ENCODE measurements around the gene PNPLA8.
"Not testable (repeated sequence)": the region's sequence is repeated elsewhere in the genome, so short reads cannot be mapped to it uniquely, and the experiment has no call there.

The PNPLA8 gene

DNA sequence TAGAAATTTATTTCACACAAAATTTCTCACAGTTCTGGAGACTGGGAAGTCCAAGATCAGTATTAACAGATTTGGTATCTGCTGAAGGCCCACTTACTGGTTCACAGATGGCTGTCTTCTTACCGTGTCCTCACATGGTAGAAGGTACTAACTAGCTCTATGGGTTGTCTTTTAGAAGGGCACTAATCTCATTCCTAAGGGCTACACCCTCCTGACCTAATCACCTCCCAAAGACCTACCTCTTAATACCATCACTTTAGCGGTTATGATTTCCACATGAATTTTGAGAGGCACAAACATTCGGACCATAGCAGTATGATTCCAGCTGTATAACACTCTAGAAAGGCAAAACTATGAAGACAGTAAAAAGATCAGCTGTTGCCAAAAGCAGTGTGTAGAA lies 8.0 kb downstream of the PNPLA8 start:
- DNase-seq (ENCODE audit: low read depth) = no peak
- TF ChIP-seq MYC (IDR thresholded peaks at IDR 0.05; ENCODE audit: low read depth, low read length) = no peak
- TF ChIP-seq, protein P1, sequence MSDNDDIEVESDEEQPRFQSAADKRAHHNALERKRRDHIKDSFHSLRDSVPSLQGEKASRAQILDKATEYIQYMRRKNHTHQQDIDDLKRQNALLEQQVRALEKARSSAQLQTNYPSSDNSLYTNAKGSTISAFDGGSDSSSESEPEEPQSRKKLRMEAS (IDR thresholded peaks at IDR 0.05; ENCODE audit: low read depth, low read length) = no peak
- TF ChIP-seq, protein P2, sequence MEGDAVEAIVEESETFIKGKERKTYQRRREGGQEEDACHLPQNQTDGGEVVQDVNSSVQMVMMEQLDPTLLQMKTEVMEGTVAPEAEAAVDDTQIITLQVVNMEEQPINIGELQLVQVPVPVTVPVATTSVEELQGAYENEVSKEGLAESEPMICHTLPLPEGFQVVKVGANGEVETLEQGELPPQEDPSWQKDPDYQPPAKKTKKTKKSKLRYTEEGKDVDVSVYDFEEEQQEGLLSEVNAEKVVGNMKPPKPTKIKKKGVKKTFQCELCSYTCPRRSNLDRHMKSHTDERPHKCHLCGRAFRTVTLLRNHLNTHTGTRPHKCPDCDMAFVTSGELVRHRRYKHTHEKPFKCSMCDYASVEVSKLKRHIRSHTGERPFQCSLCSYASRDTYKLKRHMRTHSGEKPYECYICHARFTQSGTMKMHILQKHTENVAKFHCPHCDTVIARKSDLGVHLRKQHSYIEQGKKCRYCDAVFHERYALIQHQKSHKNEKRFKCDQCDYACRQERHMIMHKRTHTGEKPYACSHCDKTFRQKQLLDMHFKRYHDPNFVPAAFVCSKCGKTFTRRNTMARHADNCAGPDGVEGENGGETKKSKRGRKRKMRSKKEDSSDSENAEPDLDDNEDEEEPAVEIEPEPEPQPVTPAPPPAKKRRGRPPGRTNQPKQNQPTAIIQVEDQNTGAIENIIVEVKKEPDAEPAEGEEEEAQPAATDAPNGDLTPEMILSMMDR (IDR thresholded peaks at IDR 0.05; ENCODE audit: low read depth, low read length) = no peak
- no peak for TF ChIP-seq POLR2A (IDR thresholded peaks at IDR 0.05; ENCODE audit: extremely low read depth, insufficient read length)
- H3K4me3 ChIP-seq (ENCODE audit: low read depth, low read length) = no peak overlapping the region

DNA sequence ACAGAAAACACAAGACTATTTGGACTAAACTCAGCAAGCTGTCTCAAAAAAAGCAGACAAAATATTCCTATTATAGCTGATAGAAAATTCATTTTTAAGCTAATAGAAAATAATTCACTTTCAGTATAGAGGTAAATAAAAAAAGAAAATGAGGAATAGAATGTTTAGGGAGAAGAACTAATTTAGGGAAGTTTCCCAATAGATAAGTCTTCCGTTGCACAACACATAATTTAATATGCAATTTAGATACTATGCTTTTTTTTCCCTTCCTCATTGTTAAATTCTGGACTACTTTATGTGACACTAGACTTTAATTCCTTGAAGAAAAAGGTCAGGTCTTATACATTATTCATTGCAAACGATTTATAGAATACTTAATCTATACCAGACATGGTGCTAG lies 10.3 kb downstream of the PNPLA8 start:
- no peak for TF ChIP-seq POLR2A (IDR thresholded peaks at IDR 0.05; ENCODE audit: extremely low read depth, insufficient read length)
- TF ChIP-seq, protein P1 (IDR thresholded peaks at IDR 0.05; ENCODE audit: low read depth, low read length) = no peak
- no peak for TF ChIP-seq MYC (IDR thresholded peaks at IDR 0.05; ENCODE audit: low read depth, low read length)
- TF ChIP-seq, protein P2 (IDR thresholded peaks at IDR 0.05; ENCODE audit: low read depth, low read length) = no peak
- DNase-seq (ENCODE audit: low read depth) = peak; percentile 36
- no peak overlapping the region for H3K4me3 ChIP-seq (ENCODE audit: low read depth, low read length)

DNA sequence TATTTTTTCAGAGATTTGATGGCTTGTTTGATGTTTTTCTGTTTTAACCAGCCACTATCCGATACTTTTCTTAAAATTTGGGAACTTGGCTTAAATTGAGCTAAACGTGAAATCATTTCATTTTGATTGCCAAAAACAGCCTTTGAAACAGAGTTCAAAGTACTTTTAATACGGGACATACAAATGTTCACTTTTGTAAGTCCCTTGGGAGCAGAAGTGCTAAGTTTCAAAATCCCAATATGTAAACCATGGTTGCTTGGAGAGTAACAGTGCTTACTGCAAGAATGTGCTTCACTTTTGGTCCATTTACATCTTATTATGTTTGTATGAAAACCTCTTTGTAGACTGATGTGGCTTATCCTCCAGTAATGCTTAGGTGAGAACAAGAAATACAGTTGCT lies 10.9 kb downstream of the PNPLA8 start:
- H3K4me3 ChIP-seq (ENCODE audit: low read depth, low read length) = no peak overlapping the region
- TF ChIP-seq, protein P2 (IDR thresholded peaks at IDR 0.05; ENCODE audit: low read depth, low read length) = no peak
- no peak for TF ChIP-seq MYC (IDR thresholded peaks at IDR 0.05; ENCODE audit: low read depth, low read length)
- TF ChIP-seq POLR2A (IDR thresholded peaks at IDR 0.05; ENCODE audit: extremely low read depth, insufficient read length) = no peak
- TF ChIP-seq, protein P1 (IDR thresholded peaks at IDR 0.05; ENCODE audit: low read depth, low read length) = no peak
- peak; percentile 65 for DNase-seq (ENCODE audit: low read depth)

DNA sequence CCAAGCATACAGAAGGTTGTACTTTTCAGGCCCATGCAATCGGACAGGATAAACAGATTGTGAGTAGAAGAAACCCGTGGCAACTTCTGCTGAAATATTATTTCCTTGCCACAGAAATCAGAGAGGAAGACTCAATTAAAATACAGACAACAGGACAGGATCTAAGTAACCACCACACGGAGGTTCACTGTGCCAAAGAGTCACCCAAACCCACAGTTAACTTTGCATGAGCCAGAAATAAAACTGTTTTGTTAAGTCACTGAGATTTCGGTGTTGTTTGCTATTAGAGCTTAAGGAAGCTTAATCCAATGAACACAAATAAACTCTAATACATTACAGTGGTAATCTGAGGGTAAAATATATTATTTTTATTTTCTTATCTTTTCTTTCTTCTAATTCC lies 14.0 kb downstream of the PNPLA8 start:
- no peak for DNase-seq (ENCODE audit: low read depth)
- TF ChIP-seq, protein P1 (IDR thresholded peaks at IDR 0.05; ENCODE audit: low read depth, low read length) = no peak
- TF ChIP-seq POLR2A (IDR thresholded peaks at IDR 0.05; ENCODE audit: extremely low read depth, insufficient read length) = no peak
- TF ChIP-seq, protein P2 (IDR thresholded peaks at IDR 0.05; ENCODE audit: low read depth, low read length) = no peak
- TF ChIP-seq MYC (IDR thresholded peaks at IDR 0.05; ENCODE audit: low read depth, low read length) = no peak
- H3K4me3 ChIP-seq (ENCODE audit: low read depth, low read length) = no peak overlapping the region

DNA sequence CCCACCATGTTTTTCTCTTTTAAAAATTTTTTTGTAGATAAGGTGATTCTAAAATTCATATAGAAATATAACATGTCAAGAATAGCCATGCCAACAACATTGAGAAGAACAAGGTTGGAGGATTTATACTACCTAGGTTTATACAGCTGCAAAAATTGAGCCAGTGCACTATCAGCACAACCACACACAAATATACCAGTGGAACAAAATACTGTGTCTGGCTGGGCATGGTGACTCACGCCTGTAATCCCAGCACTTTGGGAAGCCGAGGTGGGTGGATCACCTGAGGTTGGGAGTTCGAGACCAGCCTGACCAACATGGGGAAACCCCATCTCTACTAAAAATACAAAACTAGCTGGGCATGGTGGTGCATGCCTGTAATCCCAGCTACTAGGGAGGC lies 21.4 kb downstream of the PNPLA8 start:
- H3K4me3 ChIP-seq (ENCODE audit: low read depth, low read length); DNase-seq (ENCODE audit: low read depth): not testable (repeated sequence)

DNA sequence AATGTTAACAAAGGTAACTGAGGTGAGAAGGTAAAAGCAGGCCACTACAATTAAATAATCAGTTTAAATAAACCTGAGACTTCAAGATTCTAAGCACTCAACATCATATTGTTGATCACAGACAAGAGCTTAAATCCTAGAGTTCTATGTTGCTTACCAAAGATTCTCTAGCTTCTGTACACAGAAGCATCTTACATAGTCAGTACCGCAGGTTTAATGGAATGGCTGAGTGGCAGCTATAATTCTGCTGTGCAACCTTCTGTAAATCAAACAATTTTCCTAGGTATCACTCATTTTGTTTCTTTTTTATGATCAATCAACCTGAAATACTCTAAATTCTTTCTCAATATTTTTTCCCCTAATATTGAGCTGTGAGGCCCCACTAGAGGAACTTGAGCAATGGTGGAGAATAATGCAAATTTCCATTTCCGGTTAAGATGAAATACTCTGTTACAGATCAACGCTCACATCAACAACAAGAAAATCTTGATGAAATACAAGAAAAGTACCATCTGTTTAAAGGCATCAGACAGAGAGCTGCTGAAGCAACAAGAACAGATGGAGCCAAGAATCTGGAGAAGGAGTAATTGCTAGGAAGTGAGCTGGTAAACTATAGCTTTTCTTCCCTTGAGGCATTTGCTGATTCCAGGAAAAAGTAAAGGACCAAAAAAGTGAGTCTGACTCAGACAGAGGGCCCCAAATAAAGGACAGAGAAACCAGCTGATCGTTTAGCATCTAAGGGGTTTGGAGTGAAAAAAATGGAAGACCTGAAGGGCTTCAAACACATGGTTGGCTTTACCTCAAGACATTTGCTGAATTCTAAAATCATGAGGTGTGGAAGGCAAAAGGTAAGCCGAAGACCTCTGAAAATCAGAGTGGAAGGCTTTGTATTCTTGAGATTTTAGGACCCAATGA lies 22.6 kb downstream of the PNPLA8 start:
- H3K4me3 ChIP-seq (ENCODE audit: low read depth, low read length) = no peak overlapping the region
- TF ChIP-seq POLR2A (IDR thresholded peaks at IDR 0.05; ENCODE audit: extremely low read depth, insufficient read length) (no peak), MYC (IDR thresholded peaks at IDR 0.05; ENCODE audit: low read depth, low read length) (no peak)
- TF ChIP-seq, protein P1 (IDR thresholded peaks at IDR 0.05; ENCODE audit: low read depth, low read length) = no peak
- TF ChIP-seq, protein P2 (IDR thresholded peaks at IDR 0.05; ENCODE audit: low read depth, low read length) = no peak
- DNase-seq (ENCODE audit: low read depth) = no peak
